Measurements from ENCODE around the gene KCTD16.

DNA sequence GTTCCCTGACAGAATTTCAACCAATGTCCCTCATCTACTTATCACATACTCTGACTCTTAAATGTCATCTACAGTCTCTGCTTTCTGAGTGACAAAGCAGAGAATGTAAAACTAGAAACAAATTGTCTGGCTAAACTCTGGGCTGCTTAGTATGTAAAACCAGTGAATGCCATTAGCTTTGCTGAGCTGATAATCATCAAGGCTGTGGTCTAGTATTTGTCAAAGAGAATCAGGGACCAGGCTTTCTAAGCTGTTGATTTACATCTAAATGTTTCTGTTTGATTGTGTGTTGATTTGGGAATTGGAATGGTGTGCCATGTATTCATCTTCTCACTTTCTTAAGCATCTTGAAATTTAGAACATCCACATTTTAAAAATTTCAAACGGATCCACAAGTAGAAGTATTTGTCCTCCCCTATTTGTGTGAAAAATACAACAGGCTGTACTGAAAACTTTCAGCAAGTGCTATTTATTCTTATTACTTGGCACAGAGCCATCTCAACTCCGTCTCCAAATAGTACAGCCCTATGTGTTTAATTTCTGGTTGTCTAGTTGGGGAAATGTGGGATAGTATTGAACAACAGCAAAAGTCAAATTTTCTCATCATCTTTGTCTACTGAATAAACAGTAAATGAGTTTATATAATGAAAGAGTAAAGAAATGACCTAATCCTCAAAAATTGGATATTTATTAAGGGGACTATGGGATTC is 251.5 kb downstream of the KCTD16 start:
- TF ChIP-seq, protein P1, sequence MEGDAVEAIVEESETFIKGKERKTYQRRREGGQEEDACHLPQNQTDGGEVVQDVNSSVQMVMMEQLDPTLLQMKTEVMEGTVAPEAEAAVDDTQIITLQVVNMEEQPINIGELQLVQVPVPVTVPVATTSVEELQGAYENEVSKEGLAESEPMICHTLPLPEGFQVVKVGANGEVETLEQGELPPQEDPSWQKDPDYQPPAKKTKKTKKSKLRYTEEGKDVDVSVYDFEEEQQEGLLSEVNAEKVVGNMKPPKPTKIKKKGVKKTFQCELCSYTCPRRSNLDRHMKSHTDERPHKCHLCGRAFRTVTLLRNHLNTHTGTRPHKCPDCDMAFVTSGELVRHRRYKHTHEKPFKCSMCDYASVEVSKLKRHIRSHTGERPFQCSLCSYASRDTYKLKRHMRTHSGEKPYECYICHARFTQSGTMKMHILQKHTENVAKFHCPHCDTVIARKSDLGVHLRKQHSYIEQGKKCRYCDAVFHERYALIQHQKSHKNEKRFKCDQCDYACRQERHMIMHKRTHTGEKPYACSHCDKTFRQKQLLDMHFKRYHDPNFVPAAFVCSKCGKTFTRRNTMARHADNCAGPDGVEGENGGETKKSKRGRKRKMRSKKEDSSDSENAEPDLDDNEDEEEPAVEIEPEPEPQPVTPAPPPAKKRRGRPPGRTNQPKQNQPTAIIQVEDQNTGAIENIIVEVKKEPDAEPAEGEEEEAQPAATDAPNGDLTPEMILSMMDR (optimal IDR thresholded peaks at IDR 0.05 in 1 of 3, IDR thresholded peaks at IDR 0.05 in 1 of 3, conservative IDR thresholded peaks at IDR 0.05 in 1 of 3; ENCODE audit: extremely low read depth in 1 of 3, insufficient read depth in 2 of 3, low read length in 3 of 3), result no peak
- TF ChIP-seq EZH2 (IDR thresholded peaks at IDR 0.05; ENCODE audit: low read length), result no peak
